Measurements from ENCODE around the gene UBALD2. TPM values are rescaled to one million over a fixed set of nuclear protein-coding genes. Genes with fewer than 3 reads are reported as not detected.
"Not testable (repeated sequence)": the region's sequence is repeated elsewhere in the genome, so short reads cannot be mapped to it uniquely, and the experiment has no call there.

The UBALD2 gene
- total and polyA plus RNA-seq, 2 donors (not counting 3 experiments of a cell fraction or from before 2014, with no cell fraction given), result 46.9 to 70.9 TPM

- H3K9ac ChIP-seq (replicated peaks; ENCODE audit: extremely low read depth, insufficient read depth, low read length), result no peak overlapping the region
- intact Hi-C loops (cut with micrococcal nuclease) (no loop called here), dilution Hi-C loops (cut with MboI; ENCODE audit: extremely low pct_ligation_motif_present, low sequenced_read_pairs) (no loop called here)
- TF ChIP-seq FOS (IDR thresholded peaks at IDR 0.05; ENCODE audit: borderline replicate concordance, insufficient read depth, low read length) (peak; percentile 5), POLR2AphosphoS5 (IDR thresholded peaks at IDR 0.05; ENCODE audit: insufficient read depth, low read depth, low read length) (peak; percentile 22), MYC (IDR thresholded peaks at IDR 0.05; ENCODE audit: low read depth, low read length) (no peak)
- no peak overlapping the region for H3K4me3 ChIP-seq (replicated peaks in 1 of 3; ENCODE audit: insufficient read depth in 1 of 3, low read depth in 1 of 3, low read length in 3 of 3)
- ChIA-PET CTCF (interaction anchor here (0.9 to 2.1 kb wide), 2 partner anchors 11 to 27 kb away, joined by 3 to 14 read pairs; no protein-coding TSS in a partner anchor), POLR2A (no interaction called here)
- H3K9me3 ChIP-seq (replicated peaks; ENCODE audit: control insufficient read depth, insufficient read depth, low read length), result no peaks in the 10 kb centered on the region
- peak overlapping the region; percentile 10 for H3K27ac ChIP-seq (ENCODE audit: insufficient read depth, low read depth, low read length)
- H3K79me2 ChIP-seq (ENCODE audit: control insufficient read depth, insufficient read depth, low read length), result no peaks in the 10 kb centered on the region
- DNase-seq (ENCODE audit: low read depth, low spot score) (peak; percentile 74), FAIRE-seq (peak; percentile 87)
- H3K9me1 ChIP-seq (replicated peaks; ENCODE audit: control insufficient read depth, extremely low read depth, insufficient read depth, low read length), result no peaks in the 10 kb centered on the region
- peak overlapping the region; percentile 82 for H2AFZ ChIP-seq (ENCODE audit: low read depth, low read length)
- peaks cover 0 to 3% of the 10 kb centered on the region in 2 experiments for H3K27me3 ChIP-seq (ENCODE audit: control insufficient read depth in 2 of 2, insufficient read depth in 2 of 2, low read length in 2 of 2)
- H3K36me3 ChIP-seq (ENCODE audit: control insufficient read depth in 2 of 2, extremely low read depth in 1 of 2, insufficient read depth in 2 of 2, low read length in 2 of 2), result no peaks in the 10 kb centered on the region
- BruUV-seq (replicated peaks), result TSS peak; percentile 9
- peak overlapping the region; percentile 19 for H3K4me2 ChIP-seq (ENCODE audit: insufficient read depth, low read length)
- no peaks in the 10 kb centered on the region for H4K20me1 ChIP-seq (replicated peaks; ENCODE audit: control insufficient read depth, extremely low read depth, insufficient read depth, low read length)
- H3K4me1 ChIP-seq (ENCODE audit: control insufficient read depth, extremely low read depth, insufficient read depth, low read length), result peaks cover 10% of the 10 kb centered on the region
Measured at GRCh38 chr17:76252040-76252954, 12.9 kb upstream of the UBALD2 start.

GRCh38 chr17:76252967-76253766, 12.0 kb upstream of the UBALD2 start:
- CTCF ChIA-PET, result interaction anchor here (0.6 kb wide), 1 partner anchor 71 kb away, joined by 3 read pairs; no protein-coding TSS in a partner anchor
- H3K9me3 ChIP-seq (replicated peaks; ENCODE audit: control insufficient read depth, insufficient read depth, low read length); FAIRE-seq; H3K4me3 ChIP-seq (replicated peaks in 1 of 3; ENCODE audit: insufficient read depth in 1 of 3, low read depth in 1 of 3, low read length in 3 of 3); H3K79me2 ChIP-seq (ENCODE audit: control insufficient read depth, insufficient read depth, low read length); H3K27ac ChIP-seq (ENCODE audit: insufficient read depth, low read depth, low read length); H4K20me1 ChIP-seq (replicated peaks; ENCODE audit: control insufficient read depth, extremely low read depth, insufficient read depth, low read length); H2AFZ ChIP-seq (ENCODE audit: low read depth, low read length); H3K27me3 ChIP-seq (ENCODE audit: control insufficient read depth in 2 of 2, insufficient read depth in 2 of 2, low read length in 2 of 2); H3K9ac ChIP-seq (replicated peaks; ENCODE audit: extremely low read depth, insufficient read depth, low read length); dilution Hi-C loops (cut with MboI; ENCODE audit: extremely low pct_ligation_motif_present, low sequenced_read_pairs); intact Hi-C loops (cut with micrococcal nuclease); H3K36me3 ChIP-seq (ENCODE audit: control insufficient read depth in 2 of 2, extremely low read depth in 1 of 2, insufficient read depth in 2 of 2, low read length in 2 of 2); BruUV-seq (replicated peaks); H3K9me1 ChIP-seq (replicated peaks; ENCODE audit: control insufficient read depth, extremely low read depth, insufficient read depth, low read length); POLR2A ChIA-PET; H3K4me2 ChIP-seq (ENCODE audit: insufficient read depth, low read length); DNase-seq (ENCODE audit: low read depth, low spot score): not testable (repeated sequence)
- H3K4me1 ChIP-seq (ENCODE audit: control insufficient read depth, extremely low read depth, insufficient read depth, low read length), result peaks cover 10% of the 10 kb centered on the region

Data from endothelial cell of umbilical vein (primary cell).